Activated CD4-positive, alpha-beta memory T cell treated with anti-CD3 and anti-CD28 coated beads, Interleukin-2, amount 10 ng/mL, durations not matched to agents 7 days and 5 days (primary cell): ENCODE data around the gene RAB17. TPM values are rescaled to one million over a fixed set of nuclear protein-coding genes. Genes with fewer than 3 reads are reported as not detected.

ENCODE experiments used
- CTCF ChIA-PET: fragments of 350-600 bp; sonication (Branson Sonifier 250); formaldehyde crosslinking; loops from one replicate; lab custom pipeline; 2021; ENCODE audit warnings: antibody characterized with exemption, inconsistent platforms; lab: Charles Lee
- POLR2A ChIA-PET: fragments of 350-600 bp; sonication (Branson Sonifier 250); formaldehyde crosslinking; loops from one replicate; lab custom pipeline; 2021; ENCODE audit warnings: antibody characterized with exemption; lab: Charles Lee
- DNase-seq: peaks from one replicate; pipeline ENCODE4 v3.0.0-alpha.2; 2020
- H3K27ac Mint-ChIP-seq: one replicate; pipeline ENCODE4 v1.8.0; 2021; ENCODE audit warnings: mild to moderate bottlenecking, mixed read lengths
- H3K27me3 Mint-ChIP-seq: one replicate; pipeline ENCODE4 v1.8.0; 2021; ENCODE audit warnings: mixed read lengths
- H3K36me3 Mint-ChIP-seq: one replicate; pipeline ENCODE4 v1.8.0; 2021; ENCODE audit warnings: low read depth, mixed read lengths
- H3K4me1 Mint-ChIP-seq: one replicate; pipeline ENCODE4 v1.8.0; 2021; ENCODE audit warnings: mixed read lengths
- H3K4me3 Mint-ChIP-seq: one replicate; pipeline ENCODE4 v1.8.0; 2021; ENCODE audit warnings: mild to moderate bottlenecking, mixed read lengths
- H3K9me3 Mint-ChIP-seq: one replicate; pipeline ENCODE4 v1.8.0; 2021; ENCODE audit warnings: mixed read lengths
- total RNA-seq, 2 experiments: library from RNA; stranded (reverse); gene quantifications; one replicate each; pipeline ENCODE4 v1.2.3, GENCODE V29; 2021

Gene RAB17
- total RNA-seq, 2 experiments from 2014 or later: not detected

DNA sequence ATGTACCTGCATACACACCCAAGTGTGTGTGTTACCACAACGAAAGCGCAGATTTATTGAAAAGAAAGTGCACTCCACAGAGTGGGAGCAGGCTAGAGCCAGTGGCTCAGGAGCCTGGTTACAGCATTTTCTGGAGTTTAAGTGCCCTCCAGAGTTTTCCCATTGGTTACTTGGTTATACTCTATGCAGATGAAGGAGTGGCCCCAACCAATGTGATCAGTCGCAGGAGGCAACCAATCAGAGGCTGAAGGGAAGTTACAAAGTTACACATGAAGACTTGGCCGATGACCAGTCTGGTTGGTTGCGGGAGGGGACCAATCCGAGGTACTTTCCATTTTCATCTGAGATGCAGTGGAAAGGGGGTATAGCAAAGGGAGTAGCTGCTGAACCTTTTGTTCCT, 37.6 kb downstream of the RAB17 start:
- peaks cover 10% of the 10 kb centered on the region for H3K4me1 Mint-ChIP-seq
- H3K27me3 Mint-ChIP-seq: peaks cover 32% of the 10 kb centered on the region
- no peak overlapping the region for H3K4me3 Mint-ChIP-seq
- H3K9me3 Mint-ChIP-seq: peaks cover 13% of the 10 kb centered on the region
- H3K36me3 Mint-ChIP-seq: peaks cover 7% of the 10 kb centered on the region
- ChIA-PET POLR2A (no interaction called here), CTCF (no interaction called here)
- H3K27ac Mint-ChIP-seq: no peak overlapping the region
- DNase-seq: no peak

DNA sequence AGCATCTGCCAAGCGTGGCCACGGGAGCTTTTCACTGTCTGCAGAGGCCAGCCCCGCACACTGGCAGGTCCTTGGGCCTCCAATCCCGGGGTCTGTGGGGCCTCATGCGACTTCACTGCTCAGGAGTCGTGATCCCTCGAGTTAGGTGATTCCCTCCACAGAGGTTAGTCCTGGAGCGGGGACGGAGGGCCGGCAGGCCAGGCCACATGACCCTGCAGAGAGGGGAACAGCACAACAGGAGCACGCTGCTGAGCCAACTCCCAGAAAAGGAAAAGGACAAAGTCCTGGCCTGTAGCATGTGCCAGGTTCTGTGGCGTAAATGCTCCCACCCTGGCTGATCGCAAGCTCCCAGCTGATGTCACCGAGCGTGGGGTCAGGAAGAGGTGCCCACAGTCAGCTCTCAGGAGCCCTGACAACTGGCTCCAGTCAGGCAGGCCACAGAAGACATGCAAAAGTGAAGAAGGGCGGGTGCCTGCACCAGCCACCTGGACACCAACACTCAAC, 39.4 kb downstream of the RAB17 start:
- CTCF ChIA-PET: interaction anchor here (1.1 kb wide), 1 partner anchor 38 kb away, joined by 3 read pairs; no protein-coding TSS in a partner anchor

DNA sequence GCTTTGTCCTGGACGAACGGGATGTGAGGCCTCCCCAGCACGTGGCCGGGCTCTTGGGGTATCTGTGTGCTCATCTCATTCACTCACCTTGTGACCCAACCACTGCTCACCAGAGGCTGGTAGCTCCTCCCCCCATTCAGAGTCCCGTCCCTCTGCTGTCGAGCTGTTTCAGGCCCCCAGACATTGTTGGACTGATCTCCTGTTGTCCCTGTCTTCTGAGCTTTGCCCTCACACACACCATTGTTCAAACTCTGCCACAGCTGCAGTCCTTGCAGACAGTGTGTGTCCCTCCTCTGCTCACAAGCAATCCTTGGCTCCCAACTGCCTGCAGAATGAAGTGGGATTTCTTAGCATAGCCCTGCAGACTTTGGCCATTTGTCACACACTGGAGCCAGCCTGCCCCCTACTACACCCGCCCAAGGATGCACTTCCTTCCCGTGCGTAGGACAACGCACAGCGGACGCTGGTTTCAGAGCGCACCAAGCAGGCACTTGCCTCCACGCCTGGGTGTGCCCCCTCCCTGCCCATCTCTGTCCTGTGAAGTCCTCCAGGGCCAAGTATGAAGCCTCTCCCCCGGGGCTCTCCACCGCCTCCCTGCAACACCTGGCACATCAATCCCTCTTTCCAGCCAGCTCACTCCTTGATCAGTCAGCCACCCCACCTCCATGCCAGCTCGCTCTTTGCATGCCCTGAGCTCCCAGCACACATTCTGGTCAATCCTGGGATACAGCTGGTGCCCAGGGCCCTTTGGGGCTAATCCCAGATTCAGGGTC, 40.7 kb downstream of the RAB17 start:
- H3K36me3 Mint-ChIP-seq: no peaks in the 10 kb centered on the region
- H3K9me3 Mint-ChIP-seq: peaks cover 4% of the 10 kb centered on the region
- no peak overlapping the region for H3K27ac Mint-ChIP-seq
- DNase-seq: no peak
- H3K27me3 Mint-ChIP-seq: peaks cover 15% of the 10 kb centered on the region
- H3K4me3 Mint-ChIP-seq: no peak overlapping the region
- H3K4me1 Mint-ChIP-seq: no peaks in the 10 kb centered on the region
- ChIA-PET CTCF (interaction anchor here (1.2 kb wide), 1 partner anchor 22 kb away, joined by 5 read pairs; no protein-coding TSS in a partner anchor), POLR2A (no interaction called here)

More for the DNA sequence above, 39.4 kb downstream of the RAB17 start:
- DNase-seq: no peak
- peaks cover 10% of the 10 kb centered on the region for H3K9me3 Mint-ChIP-seq
- no peak overlapping the region for H3K27ac Mint-ChIP-seq
- peaks cover 2% of the 10 kb centered on the region for H3K36me3 Mint-ChIP-seq
- H3K4me3 Mint-ChIP-seq: no peak overlapping the region
- POLR2A ChIA-PET: no interaction called here
- H3K4me1 Mint-ChIP-seq: no peaks in the 10 kb centered on the region
- H3K27me3 Mint-ChIP-seq: peaks cover 20% of the 10 kb centered on the region

DNA sequence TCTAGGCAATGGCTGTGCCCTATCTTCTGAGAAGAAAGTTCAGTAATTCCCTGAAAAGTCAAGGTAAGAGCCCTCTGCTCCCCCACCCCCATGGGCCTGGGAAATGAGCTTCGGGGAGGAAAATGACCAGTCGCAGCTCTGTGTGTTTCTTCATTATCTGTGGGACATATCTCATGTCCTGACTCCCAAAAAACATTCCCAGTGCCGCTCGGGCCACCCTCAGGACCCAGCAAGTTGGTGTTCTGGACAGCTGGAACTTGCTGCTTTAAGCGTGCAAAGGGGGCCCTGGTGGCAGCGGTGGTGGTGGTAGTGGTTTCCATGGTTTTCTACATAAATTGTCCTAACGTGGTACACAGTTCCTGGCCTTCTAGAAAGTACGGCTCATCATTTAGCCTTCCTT, 41.3 kb downstream of the RAB17 start:
- ChIA-PET CTCF (interaction anchor here (1.2 kb wide), 1 partner anchor 23 kb away, joined by 5 read pairs; no protein-coding TSS in a partner anchor), POLR2A (no interaction called here)
- Mint-ChIP-seq H3K9me3 (peaks cover 2% of the 10 kb centered on the region), H3K36me3 (no peaks in the 10 kb centered on the region), H3K27me3 (peaks cover 11% of the 10 kb centered on the region), H3K4me1 (no peaks in the 10 kb centered on the region), H3K27ac (no peak overlapping the region), H3K4me3 (no peak overlapping the region)
- DNase-seq: no peak

DNA sequence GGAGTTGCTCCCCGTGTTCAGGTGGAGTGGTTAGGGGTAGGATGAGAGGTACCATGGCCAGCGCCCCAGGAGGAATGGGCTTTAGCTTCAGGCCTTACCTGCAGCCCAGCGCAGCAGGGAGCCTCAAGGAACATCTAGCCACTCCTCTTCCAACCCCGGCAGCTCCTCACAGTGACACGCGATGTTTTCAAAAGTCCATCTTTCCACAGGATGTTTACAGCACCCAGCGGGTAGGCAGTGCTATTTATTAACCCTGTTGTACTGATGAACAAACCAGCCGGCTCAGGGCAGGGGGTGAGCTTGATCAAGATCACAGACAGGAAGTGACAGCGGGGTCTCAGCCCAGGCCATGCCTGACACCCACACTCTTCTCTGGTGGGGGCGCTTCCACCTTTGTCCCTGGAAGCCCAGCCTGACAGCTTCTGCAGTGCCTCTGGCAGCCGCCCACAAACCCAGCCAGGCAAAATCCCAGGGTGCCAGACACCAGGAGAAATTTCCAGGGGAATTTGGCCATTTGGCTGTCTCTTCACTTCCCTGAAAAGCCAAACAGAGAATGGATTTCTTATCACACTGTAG, 42.6 kb downstream of the RAB17 start:
- H3K4me3 Mint-ChIP-seq: no peak overlapping the region
- no peak for DNase-seq
- no peaks in the 10 kb centered on the region for H3K9me3 Mint-ChIP-seq
- no peaks in the 10 kb centered on the region for H3K4me1 Mint-ChIP-seq
- ChIA-PET POLR2A (no interaction called here), CTCF (no interaction called here)
- H3K36me3 Mint-ChIP-seq: no peaks in the 10 kb centered on the region
- H3K27me3 Mint-ChIP-seq: peaks cover 6% of the 10 kb centered on the region
- H3K27ac Mint-ChIP-seq: no peak overlapping the region

DNA sequence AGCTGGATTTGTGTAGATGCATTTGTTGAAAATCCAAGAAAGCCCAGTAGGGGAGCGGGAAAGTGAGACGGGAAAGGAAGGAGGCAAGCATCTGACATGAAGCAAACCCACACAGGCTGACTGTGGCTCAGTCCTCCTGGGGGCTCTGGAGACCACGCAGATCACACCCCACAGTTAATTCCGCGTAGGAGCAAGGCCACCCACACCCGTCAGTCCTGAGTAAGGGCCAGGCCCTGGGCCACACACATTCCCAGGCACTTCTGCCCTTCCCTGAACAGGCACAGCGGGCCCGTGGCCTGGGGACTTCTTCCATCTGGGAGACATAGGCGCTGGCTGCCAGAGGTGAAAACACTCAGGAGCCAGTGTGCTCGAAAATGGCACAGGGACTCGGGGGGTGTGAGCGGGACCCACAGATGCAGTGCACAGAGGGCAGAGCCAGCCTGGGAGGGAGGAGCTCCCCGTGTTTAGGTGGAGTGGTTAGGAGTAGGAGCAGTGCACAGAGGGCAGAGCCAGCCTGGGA, 43.6 kb downstream of the RAB17 start:
- Mint-ChIP-seq H3K27ac (no peak overlapping the region), H3K36me3 (no peaks in the 10 kb centered on the region), H3K4me3 (no peak overlapping the region), H3K27me3 (peaks cover 3% of the 10 kb centered on the region), H3K9me3 (no peaks in the 10 kb centered on the region), H3K4me1 (no peaks in the 10 kb centered on the region)
- CTCF ChIA-PET: interaction anchor here (1.2 kb wide), 1 partner anchor 25 kb away, joined by 4 read pairs; no protein-coding TSS in a partner anchor
- POLR2A ChIA-PET: no interaction called here
- no peak for DNase-seq

DNA sequence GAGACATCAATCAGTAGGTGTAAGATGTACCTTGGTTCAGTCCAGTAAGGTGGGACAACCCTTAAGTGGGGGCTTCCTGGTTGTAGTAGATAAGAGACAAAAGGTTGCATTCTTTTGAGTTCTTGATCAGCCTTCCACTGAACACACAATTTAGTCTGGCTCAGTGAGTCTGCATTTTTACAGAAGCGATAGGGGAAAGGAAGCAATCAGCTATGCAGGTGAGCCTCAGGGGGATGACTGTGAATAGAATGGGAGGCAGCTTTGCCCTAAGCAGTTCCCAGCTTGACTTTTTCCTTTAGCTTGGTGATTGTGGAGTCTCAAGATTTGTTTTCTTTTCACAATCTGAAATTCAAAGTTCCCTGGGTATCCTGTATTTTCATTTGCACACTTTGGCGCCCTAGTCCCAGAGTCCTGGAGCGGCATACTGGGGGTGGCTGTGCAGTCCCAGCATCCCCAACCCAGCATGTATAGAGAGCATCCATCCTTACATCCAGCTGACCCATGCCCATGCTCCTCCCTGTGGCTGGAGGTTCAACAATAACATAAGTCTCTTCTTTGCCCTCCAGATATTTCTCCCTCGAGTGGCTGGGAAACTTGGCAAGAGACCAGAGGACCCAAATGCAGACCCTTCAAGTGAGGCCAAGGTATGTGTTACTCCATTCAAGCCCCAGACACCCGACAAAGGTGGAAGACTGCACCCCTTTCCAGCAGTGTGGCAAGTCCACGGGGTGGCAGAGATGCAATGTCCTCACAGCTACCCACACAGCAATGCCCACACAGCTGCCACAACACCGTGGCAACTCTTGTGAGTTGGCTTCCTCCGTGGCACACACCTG, 44.3 kb downstream of the RAB17 start:
- Mint-ChIP-seq H3K27me3 (peaks cover 3% of the 10 kb centered on the region), H3K4me3 (no peak overlapping the region), H3K36me3 (no peaks in the 10 kb centered on the region), H3K9me3 (no peaks in the 10 kb centered on the region), H3K4me1 (no peaks in the 10 kb centered on the region), H3K27ac (no peak overlapping the region)
- ChIA-PET POLR2A (no interaction called here), CTCF (interaction anchor here (1.0 to 1.2 kb wide), 2 partner anchors 26 to 33 kb away, joined by 4 to 6 read pairs; no protein-coding TSS in a partner anchor)
- no peak for DNase-seq

DNA sequence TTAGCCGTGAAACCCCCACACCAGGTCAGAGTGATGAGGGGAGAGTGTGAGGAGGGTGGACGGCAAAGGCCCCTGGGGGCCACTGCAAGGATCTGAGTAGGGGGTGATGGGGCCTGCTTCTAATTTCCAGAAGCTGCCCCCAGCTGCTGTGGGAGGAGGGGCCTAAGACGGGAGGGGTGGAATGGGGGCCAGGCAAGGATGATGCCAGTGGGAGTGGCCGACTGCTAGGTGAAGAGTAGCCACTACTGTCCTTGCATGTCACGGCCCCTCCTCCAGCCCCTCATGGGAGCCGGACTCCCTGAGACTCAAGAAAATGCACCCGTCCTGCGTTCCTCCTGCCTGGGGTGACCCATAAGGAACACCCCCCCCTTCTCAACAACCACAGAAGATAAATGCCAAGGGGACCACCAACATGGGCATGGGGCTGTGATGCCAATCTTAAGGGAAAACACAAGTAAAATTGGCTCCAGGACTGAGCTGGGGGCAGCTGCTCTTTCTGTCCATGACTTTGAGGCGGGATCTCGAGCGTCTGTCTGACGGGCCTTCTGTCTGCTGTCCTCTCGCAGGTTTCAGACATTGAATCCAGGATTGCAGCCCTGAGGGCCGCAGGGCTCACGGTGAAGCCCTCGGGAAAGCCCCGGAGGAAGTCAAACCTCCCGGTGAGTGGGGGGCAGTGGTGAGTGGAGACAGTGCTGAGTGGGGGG, 48.4 kb downstream of the RAB17 start:
- H3K27me3 Mint-ChIP-seq: no peaks in the 10 kb centered on the region
- no peaks in the 10 kb centered on the region for H3K36me3 Mint-ChIP-seq
- CTCF ChIA-PET: interaction anchor here (1.3 kb wide), 1 partner anchor 29 kb away, joined by 3 read pairs; no protein-coding TSS in a partner anchor
- H3K27ac Mint-ChIP-seq: no peak overlapping the region
- H3K9me3 Mint-ChIP-seq: no peaks in the 10 kb centered on the region
- no peak overlapping the region for H3K4me3 Mint-ChIP-seq
- DNase-seq: no peak
- no peaks in the 10 kb centered on the region for H3K4me1 Mint-ChIP-seq
- POLR2A ChIA-PET: no interaction called here

DNA sequence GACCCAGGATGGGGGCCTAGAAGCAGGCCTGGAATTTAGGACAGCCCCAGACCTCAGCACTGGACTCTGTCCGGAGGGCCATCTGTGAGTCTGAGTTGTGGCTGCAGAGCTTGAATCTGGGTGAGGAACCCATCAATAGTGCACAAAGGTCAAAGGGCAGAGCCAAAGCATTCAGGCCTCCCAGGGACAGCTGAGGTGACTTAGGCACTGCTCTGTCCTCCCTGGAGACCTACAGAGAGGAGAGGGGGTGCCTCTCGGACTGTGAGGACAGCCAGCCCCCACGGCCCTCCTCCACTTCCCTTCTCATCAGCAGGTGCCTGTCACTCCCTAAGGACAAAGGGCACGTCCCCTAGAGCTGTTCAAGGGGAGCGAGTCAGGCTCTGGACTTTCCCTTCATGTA, 49.3 kb downstream of the RAB17 start:
- no peak overlapping the region for H3K4me3 Mint-ChIP-seq
- no peaks in the 10 kb centered on the region for H3K27me3 Mint-ChIP-seq
- H3K27ac Mint-ChIP-seq: no peak overlapping the region
- no peaks in the 10 kb centered on the region for H3K36me3 Mint-ChIP-seq
- DNase-seq: no peak
- H3K4me1 Mint-ChIP-seq: no peaks in the 10 kb centered on the region
- POLR2A ChIA-PET: no interaction called here
- CTCF ChIA-PET: interaction anchor here (1.3 to 2.1 kb wide), 2 partner anchors 28 to 30 kb away, joined by 3 to 6 read pairs; no protein-coding TSS in a partner anchor
- H3K9me3 Mint-ChIP-seq: no peaks in the 10 kb centered on the region

DNA sequence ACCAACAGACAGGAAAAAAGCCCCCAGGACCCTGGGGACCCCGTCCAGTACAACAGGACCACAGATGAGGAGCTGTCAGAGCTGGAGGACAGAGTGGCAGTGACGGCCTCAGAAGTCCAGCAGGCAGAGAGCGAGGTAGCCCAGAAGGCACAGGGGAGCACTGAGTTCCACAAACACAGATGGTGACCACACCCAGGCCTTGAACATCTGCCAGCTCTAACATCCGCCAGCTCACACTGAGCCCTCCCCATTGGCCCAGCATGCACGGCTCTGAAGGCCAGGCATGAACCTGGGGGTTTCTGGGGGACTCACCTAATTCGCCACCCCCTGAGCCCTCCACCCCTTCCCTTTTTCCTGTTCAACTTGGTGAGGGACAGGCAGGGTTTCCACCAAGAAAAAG, 49.7 kb downstream of the RAB17 start:
- POLR2A ChIA-PET: no interaction called here
- H3K4me1 Mint-ChIP-seq: no peaks in the 10 kb centered on the region
- DNase-seq: no peak

DNA sequence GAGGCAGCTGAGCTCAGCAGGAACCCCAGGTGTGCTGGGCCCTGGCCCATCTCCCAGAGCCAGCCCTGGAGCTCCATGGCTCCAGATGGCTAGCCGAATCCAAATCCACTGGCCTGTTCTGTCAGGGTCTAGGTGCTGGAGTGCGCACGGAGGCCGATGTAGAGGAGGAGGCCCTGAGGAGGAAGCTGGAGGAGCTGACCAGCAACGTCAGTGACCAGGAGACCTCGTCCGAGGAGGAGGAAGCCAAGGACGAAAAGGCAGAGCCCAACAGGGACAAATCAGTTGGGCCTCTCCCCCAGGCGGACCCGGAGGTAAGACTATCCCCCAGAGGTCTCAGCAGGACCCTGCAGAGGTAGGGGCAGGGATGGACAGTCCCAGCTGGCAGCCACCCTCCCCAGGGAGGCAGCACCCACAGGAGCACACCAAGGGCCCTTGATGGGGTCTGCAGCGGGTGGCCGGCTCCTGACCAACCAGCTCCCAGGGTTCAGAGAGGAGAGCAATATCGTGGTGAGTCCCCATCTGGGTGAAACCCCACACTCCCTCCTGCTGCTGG, 50.2 kb downstream of the RAB17 start:
- no peak overlapping the region for H3K27ac Mint-ChIP-seq

More for the DNA sequence above, 49.7 kb downstream of the RAB17 start:
- CTCF ChIA-PET: interaction anchor here (1.3 to 2.1 kb wide), 2 partner anchors 28 to 31 kb away, joined by 3 to 6 read pairs; no protein-coding TSS in a partner anchor
- H3K27me3 Mint-ChIP-seq: no peaks in the 10 kb centered on the region
- H3K4me3 Mint-ChIP-seq: no peak overlapping the region
- H3K36me3 Mint-ChIP-seq: no peaks in the 10 kb centered on the region
- H3K9me3 Mint-ChIP-seq: no peaks in the 10 kb centered on the region
- no peak overlapping the region for H3K27ac Mint-ChIP-seq

DNA sequence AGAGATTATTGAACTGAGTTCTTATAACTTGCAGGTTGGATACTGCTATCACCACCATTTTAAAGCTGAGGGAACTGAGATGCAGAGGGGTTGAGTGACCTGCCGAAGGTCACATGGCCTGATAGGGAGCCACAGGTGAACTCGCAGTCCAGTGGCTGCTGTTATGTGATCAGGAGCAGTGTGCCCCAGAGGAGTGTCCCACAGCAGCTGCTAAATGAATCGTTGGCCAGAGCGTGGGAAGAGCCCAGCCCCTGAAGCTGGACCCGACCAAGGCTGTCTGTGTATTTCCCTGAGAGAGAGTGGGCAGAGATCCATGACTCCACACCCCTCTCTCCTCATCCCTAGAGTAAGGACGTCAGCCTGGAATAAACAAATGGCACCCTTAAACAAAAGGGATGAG, 50.9 kb downstream of the RAB17 start:
- Mint-ChIP-seq H3K9me3 (no peaks in the 10 kb centered on the region), H3K4me3 (no peak overlapping the region), H3K27ac (no peak overlapping the region), H3K4me1 (no peaks in the 10 kb centered on the region), H3K36me3 (no peaks in the 10 kb centered on the region), H3K27me3 (peaks cover 3% of the 10 kb centered on the region)
- no peak for DNase-seq
- CTCF ChIA-PET: interaction anchor here (2.1 kb wide), 1 partner anchor 27 kb away, joined by 6 read pairs; no protein-coding TSS in a partner anchor
- POLR2A ChIA-PET: no interaction called here

More for the DNA sequence above, 50.2 kb downstream of the RAB17 start:
- Mint-ChIP-seq H3K9me3 (no peaks in the 10 kb centered on the region), H3K27me3 (peaks cover 1% of the 10 kb centered on the region), H3K4me3 (no peak overlapping the region), H3K4me1 (no peaks in the 10 kb centered on the region), H3K36me3 (no peaks in the 10 kb centered on the region)
- CTCF ChIA-PET: interaction anchor here (2.1 kb wide), 1 partner anchor 27 kb away, joined by 6 read pairs; no protein-coding TSS in a partner anchor
- no peak for DNase-seq
- POLR2A ChIA-PET: no interaction called here
